ENCODE measurements around the gene ATP6V1G1. TPM values are rescaled to one million over a fixed set of nuclear protein-coding genes. Genes with fewer than 3 reads are reported as not detected.

The ATP6V1G1 gene
- total RNA-seq, 1 donor from 2014 or later = 123 TPM

- no peaks in the 10 kb centered on the region for H3K36me3 Mint-ChIP-seq (ENCODE audit: unreplicated experiment)
- H3K27me3 Mint-ChIP-seq (ENCODE audit: unreplicated experiment) = peaks cover 7% of the 10 kb centered on the region
- peaks cover under 1% of the 10 kb centered on the region for H3K9me3 Mint-ChIP-seq (ENCODE audit: unreplicated experiment)
- no peak for DNase-seq (ENCODE audit: extremely low spot score, unreplicated experiment)
- H3K4me1 Mint-ChIP-seq (ENCODE audit: unreplicated experiment) = peaks cover 7% of the 10 kb centered on the region
- H3K27ac Mint-ChIP-seq (ENCODE audit: unreplicated experiment) = no peak overlapping the region
- TF ChIP-seq CTCF (IDR thresholded peaks at IDR 0.05) = no peak
- H3K4me3 Mint-ChIP-seq (ENCODE audit: unreplicated experiment) = no peak overlapping the region
Observed at GRCh38 chr9:114561771-114562170, 25.8 kb upstream of the ATP6V1G1 start.

GRCh38 chr9:114565204-114565603 lies 22.4 kb upstream of the ATP6V1G1 start:
- H3K9me3 Mint-ChIP-seq (ENCODE audit: unreplicated experiment) = no peaks in the 10 kb centered on the region
- DNase-seq (ENCODE audit: extremely low spot score, unreplicated experiment) = no peak

GRCh38 chr9:114570742-114571141 lies 16.8 kb upstream of the ATP6V1G1 start:
- H3K4me1 Mint-ChIP-seq (ENCODE audit: unreplicated experiment) = peaks cover 7% of the 10 kb centered on the region

More at GRCh38 chr9:114565204-114565603, 22.4 kb upstream of the ATP6V1G1 start:
- H3K27me3 Mint-ChIP-seq (ENCODE audit: unreplicated experiment) = peaks cover 7% of the 10 kb centered on the region
- H3K4me1 Mint-ChIP-seq (ENCODE audit: unreplicated experiment) = peaks cover 7% of the 10 kb centered on the region
- H3K4me3 Mint-ChIP-seq (ENCODE audit: unreplicated experiment) = no peak overlapping the region
- TF ChIP-seq CTCF (IDR thresholded peaks at IDR 0.05) = no peak
- no peak overlapping the region for H3K27ac Mint-ChIP-seq (ENCODE audit: unreplicated experiment)
- no peaks in the 10 kb centered on the region for H3K36me3 Mint-ChIP-seq (ENCODE audit: unreplicated experiment)

GRCh38 chr9:114571391-114571790 lies 16.2 kb upstream of the ATP6V1G1 start:
- DNase-seq (ENCODE audit: extremely low spot score, unreplicated experiment) = no peak
- TF ChIP-seq CTCF (IDR thresholded peaks at IDR 0.05) = no peak
- Mint-ChIP-seq H3K27ac (ENCODE audit: unreplicated experiment) (no peak overlapping the region), H3K4me3 (ENCODE audit: unreplicated experiment) (no peak overlapping the region), H3K4me1 (ENCODE audit: unreplicated experiment) (peaks cover 1% of the 10 kb centered on the region), H3K27me3 (ENCODE audit: unreplicated experiment) (peaks cover 20% of the 10 kb centered on the region), H3K36me3 (ENCODE audit: unreplicated experiment) (no peaks in the 10 kb centered on the region), H3K9me3 (ENCODE audit: unreplicated experiment) (no peaks in the 10 kb centered on the region)

More at GRCh38 chr9:114570742-114571141, 16.8 kb upstream of the ATP6V1G1 start:
- H3K36me3 Mint-ChIP-seq (ENCODE audit: unreplicated experiment) = no peaks in the 10 kb centered on the region
- no peak for TF ChIP-seq CTCF (IDR thresholded peaks at IDR 0.05)
- DNase-seq (ENCODE audit: extremely low spot score, unreplicated experiment) = no peak
- no peaks in the 10 kb centered on the region for H3K9me3 Mint-ChIP-seq (ENCODE audit: unreplicated experiment)
- peaks cover 16% of the 10 kb centered on the region for H3K27me3 Mint-ChIP-seq (ENCODE audit: unreplicated experiment)
- H3K4me3 Mint-ChIP-seq (ENCODE audit: unreplicated experiment) = no peak overlapping the region
- no peak overlapping the region for H3K27ac Mint-ChIP-seq (ENCODE audit: unreplicated experiment)

- H3K4me3 Mint-ChIP-seq (ENCODE audit: unreplicated experiment) = no peak overlapping the region
- H3K27ac Mint-ChIP-seq (ENCODE audit: unreplicated experiment) = no peak overlapping the region
- H3K27me3 Mint-ChIP-seq (ENCODE audit: unreplicated experiment) = peaks cover 20% of the 10 kb centered on the region
- no peaks in the 10 kb centered on the region for H3K4me1 Mint-ChIP-seq (ENCODE audit: unreplicated experiment)
- H3K9me3 Mint-ChIP-seq (ENCODE audit: unreplicated experiment) = no peaks in the 10 kb centered on the region
- no peak for DNase-seq (ENCODE audit: extremely low spot score, unreplicated experiment)
- H3K36me3 Mint-ChIP-seq (ENCODE audit: unreplicated experiment) = no peaks in the 10 kb centered on the region
- no peak for TF ChIP-seq CTCF (IDR thresholded peaks at IDR 0.05)
Observed at GRCh38 chr9:114572199-114572598, 15.4 kb upstream of the ATP6V1G1 start.
